Measurements from ENCODE around the gene CNPPD1.
"Not testable (repeated sequence)": the region's sequence is repeated elsewhere in the genome, so short reads cannot be mapped to it uniquely, and the experiment has no call there.

Gene CNPPD1

GRCh38 chr2:219207884-219208740 lies 31.4 kb upstream of the CNPPD1 start:
- no peak for DNase-seq (ENCODE audit: low read depth in 2 of 2)

GRCh38 chr2:219207134-219207883 lies 30.6 kb upstream of the CNPPD1 start:
- no peak for DNase-seq (ENCODE audit: low read depth in 2 of 2)

GRCh38 chr2:219206328-219207133 lies 29.8 kb upstream of the CNPPD1 start, which contains the start of gene ZFAND2B:
Gene ZFAND2B, plus strand, starts transcription at chr2:219206782. Its CDS starts 206 bp downstream, at chr2:219206988.
- peak; percentile 87 to 93 for DNase-seq (ENCODE audit: low read depth in 2 of 2)

GRCh38 chr2:219205981-219206327 lies 29.2 kb upstream of the CNPPD1 start:
- DNase-seq (ENCODE audit: low read depth in 2 of 2) = no peak

GRCh38 chr2:219205165-219205538 lies 28.4 kb upstream of the CNPPD1 start:
- no peak for DNase-seq (ENCODE audit: low read depth in 2 of 2)

GRCh38 chr2:219204425-219205164 lies 27.9 kb upstream of the CNPPD1 start:
- DNase-seq (ENCODE audit: low read depth in 2 of 2) = no peak

GRCh38 chr2:219201331-219201730 lies 24.6 kb upstream of the CNPPD1 start:
- DNase-seq (ENCODE audit: low read depth in 2 of 2) = not testable (repeated sequence)

GRCh38 chr2:219200502-219201326 lies 24.0 kb upstream of the CNPPD1 start:
- not testable (repeated sequence) for DNase-seq (ENCODE audit: low read depth in 2 of 2)

GRCh38 chr2:219199470-219200211 lies 22.9 kb upstream of the CNPPD1 start:
- DNase-seq (ENCODE audit: low read depth in 2 of 2) = no peak

GRCh38 chr2:219198974-219199373 lies 22.2 kb upstream of the CNPPD1 start:
- DNase-seq (ENCODE audit: low read depth in 2 of 2) = no peak

- no peak for DNase-seq (ENCODE audit: low read depth in 2 of 2)
Measured at GRCh38 chr2:219197388-219197787, 20.7 kb upstream of the CNPPD1 start.

- peak in 1 of 2 donors; percentile 34 for DNase-seq (ENCODE audit: low read depth in 2 of 2)
Measured at GRCh38 chr2:219186754-219187456, 10.2 kb upstream of the CNPPD1 start.

- DNase-seq (ENCODE audit: low read depth in 2 of 2) = no peak
Measured at GRCh38 chr2:219184121-219184520, 7.4 kb upstream of the CNPPD1 start.

- no peak for DNase-seq (ENCODE audit: low read depth in 2 of 2)
Measured at GRCh38 chr2:219183151-219183772, 6.5 kb upstream of the CNPPD1 start.

- DNase-seq (ENCODE audit: low read depth in 2 of 2) = no peak
Measured at GRCh38 chr2:219182331-219183150, 5.8 kb upstream of the CNPPD1 start.

- no peak for DNase-seq (ENCODE audit: low read depth in 2 of 2)
Measured at GRCh38 chr2:219181531-219181930, 4.8 kb upstream of the CNPPD1 start.

- DNase-seq (ENCODE audit: low read depth in 2 of 2) = no peak
Measured at GRCh38 chr2:219180961-219181360, 4.2 kb upstream of the CNPPD1 start.
